GM12891 (cell line): ENCODE data around the gene SIDT2.

ENCODE experiments used
- POLR2A ChIP-seq: IDR thresholded peaks from 2 replicates; pipeline ENCODE4 v1.6.1; 2011; ENCODE audit warnings: low read depth, low read length, control low read depth
- POLR2AphosphoS5 ChIP-seq: IDR thresholded peaks from 2 replicates; pipeline ENCODE4 v1.6.1; 2011; ENCODE audit warnings: low read depth, low read length, control low read depth
- POU2F2 ChIP-seq: IDR thresholded peaks from 2 replicates; pipeline ENCODE4 v1.6.1; 2011; ENCODE audit warnings: low read depth, mild to moderate bottlenecking, control low read depth, low read length, moderate library complexity

GRCh38 chr11:117157507-117157906, 21.0 kb upstream of the SIDT2 start:
- TF ChIP-seq POLR2A (no peak), POLR2AphosphoS5 (no peak), POU2F2 (no peak)
